Measurements from ENCODE around the gene DNAJB6.
A peak's percentile ranks its signal among the peaks of the same experiment; 100 is the strongest.

The DNAJB6 gene

DNA sequence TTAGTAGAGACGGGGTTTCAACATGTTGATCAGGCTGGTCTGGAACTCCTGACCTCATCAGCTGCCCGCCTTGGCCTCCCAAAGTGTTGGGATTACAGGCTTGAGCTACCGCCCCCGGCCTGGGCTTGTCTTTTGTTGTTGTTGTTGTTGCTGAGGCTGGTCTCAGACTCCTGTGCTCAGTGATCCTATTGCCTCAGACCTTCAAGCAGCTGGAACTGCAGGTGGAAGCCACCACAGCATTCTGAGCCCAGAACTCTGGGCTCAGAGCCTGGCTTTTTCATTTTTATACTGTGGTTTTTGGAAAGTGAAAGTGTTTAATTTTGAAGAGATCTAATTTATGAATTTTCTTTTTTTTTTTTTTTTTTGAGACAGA lies 16.2 kb upstream of the DNAJB6 start:
- peak; percentile 9; the same call in 2 of the 3 replicates for ATAC-seq
- no peak for TF ChIP-seq SNAI2 (CRISPR knock-in tag; IDR thresholded peaks at IDR 0.05)
- no peak for TF ChIP-seq ISL1 (CRISPR knock-in tag; IDR thresholded peaks at IDR 0.05)
- TF ChIP-seq, protein P1, sequence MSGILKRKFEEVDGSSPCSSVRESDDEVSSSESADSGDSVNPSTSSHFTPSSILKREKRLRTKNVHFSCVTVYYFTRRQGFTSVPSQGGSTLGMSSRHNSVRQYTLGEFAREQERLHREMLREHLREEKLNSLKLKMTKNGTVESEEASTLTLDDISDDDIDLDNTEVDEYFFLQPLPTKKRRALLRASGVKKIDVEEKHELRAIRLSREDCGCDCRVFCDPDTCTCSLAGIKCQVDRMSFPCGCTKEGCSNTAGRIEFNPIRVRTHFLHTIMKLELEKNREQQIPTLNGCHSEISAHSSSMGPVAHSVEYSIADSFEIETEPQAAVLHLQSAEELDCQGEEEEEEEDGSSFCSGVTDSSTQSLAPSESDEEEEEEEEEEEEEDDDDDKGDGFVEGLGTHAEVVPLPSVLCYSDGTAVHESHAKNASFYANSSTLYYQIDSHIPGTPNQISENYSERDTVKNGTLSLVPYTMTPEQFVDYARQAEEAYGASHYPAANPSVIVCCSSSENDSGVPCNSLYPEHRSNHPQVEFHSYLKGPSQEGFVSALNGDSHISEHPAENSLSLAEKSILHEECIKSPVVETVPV (CRISPR knock-in tag; IDR thresholded peaks at IDR 0.05): no peak
- TF ChIP-seq ZFP30 (CRISPR knock-in tag; IDR thresholded peaks at IDR 0.05): no peak
- TF ChIP-seq OSR1 (CRISPR knock-in tag; IDR thresholded peaks at IDR 0.05): no peak
- TF ChIP-seq ZC3H10 (CRISPR knock-in tag; IDR thresholded peaks at IDR 0.05): no peak
- no peak for TF ChIP-seq PPARA (CRISPR knock-in tag; IDR thresholded peaks at IDR 0.05; ENCODE audit: borderline replicate concordance)
- no peak for TF ChIP-seq CSDC2 (CRISPR knock-in tag; IDR thresholded peaks at IDR 0.05)
- no peak for TF ChIP-seq TOX (CRISPR knock-in tag; IDR thresholded peaks at IDR 0.05; ENCODE audit: borderline replicate concordance)
- TF ChIP-seq ESRRG (CRISPR knock-in tag; IDR thresholded peaks at IDR 0.05): no peak
- TF ChIP-seq GLIS3 (CRISPR knock-in tag; IDR thresholded peaks at IDR 0.05): no peak
- TF ChIP-seq RARB (CRISPR knock-in tag; IDR thresholded peaks at IDR 0.05): no peak

DNA sequence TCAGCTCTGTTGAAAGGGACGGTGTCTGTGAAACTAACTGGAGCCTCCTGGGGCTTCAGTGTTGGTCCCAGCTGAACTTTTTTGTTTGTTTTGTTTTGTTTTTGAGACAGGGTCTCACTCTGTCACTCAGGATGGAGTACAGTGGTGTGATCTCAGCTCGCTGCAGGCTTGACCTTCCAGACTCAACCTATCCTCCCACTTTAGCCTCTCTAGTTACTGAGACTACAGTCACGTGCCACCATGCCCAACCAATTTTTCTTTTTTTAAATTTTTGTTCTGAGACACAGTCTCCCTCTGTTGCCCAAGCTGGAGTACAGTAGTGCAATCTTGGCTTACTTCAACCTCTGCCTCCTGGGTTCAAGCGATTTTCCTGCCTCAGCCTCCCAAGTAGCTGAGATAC lies 13.4 kb upstream of the DNAJB6 start:
- ATAC-seq: no peak
- TF ChIP-seq, protein P1 (CRISPR knock-in tag; IDR thresholded peaks at IDR 0.05): no peak
- no peak for TF ChIP-seq PPARA (CRISPR knock-in tag; IDR thresholded peaks at IDR 0.05; ENCODE audit: borderline replicate concordance)
- TF ChIP-seq TOX (CRISPR knock-in tag; IDR thresholded peaks at IDR 0.05; ENCODE audit: borderline replicate concordance): no peak
- TF ChIP-seq, protein P2, sequence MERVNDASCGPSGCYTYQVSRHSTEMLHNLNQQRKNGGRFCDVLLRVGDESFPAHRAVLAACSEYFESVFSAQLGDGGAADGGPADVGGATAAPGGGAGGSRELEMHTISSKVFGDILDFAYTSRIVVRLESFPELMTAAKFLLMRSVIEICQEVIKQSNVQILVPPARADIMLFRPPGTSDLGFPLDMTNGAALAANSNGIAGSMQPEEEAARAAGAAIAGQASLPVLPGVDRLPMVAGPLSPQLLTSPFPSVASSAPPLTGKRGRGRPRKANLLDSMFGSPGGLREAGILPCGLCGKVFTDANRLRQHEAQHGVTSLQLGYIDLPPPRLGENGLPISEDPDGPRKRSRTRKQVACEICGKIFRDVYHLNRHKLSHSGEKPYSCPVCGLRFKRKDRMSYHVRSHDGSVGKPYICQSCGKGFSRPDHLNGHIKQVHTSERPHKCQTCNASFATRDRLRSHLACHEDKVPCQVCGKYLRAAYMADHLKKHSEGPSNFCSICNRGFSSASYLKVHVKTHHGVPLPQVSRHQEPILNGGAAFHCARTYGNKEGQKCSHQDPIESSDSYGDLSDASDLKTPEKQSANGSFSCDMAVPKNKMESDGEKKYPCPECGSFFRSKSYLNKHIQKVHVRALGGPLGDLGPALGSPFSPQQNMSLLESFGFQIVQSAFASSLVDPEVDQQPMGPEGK (CRISPR knock-in tag; IDR thresholded peaks at IDR 0.05; ENCODE audit: borderline replicate concordance): no peak
- TF ChIP-seq CSDC2 (CRISPR knock-in tag; IDR thresholded peaks at IDR 0.05): no peak
- TF ChIP-seq GLIS3 (CRISPR knock-in tag; IDR thresholded peaks at IDR 0.05): no peak
- no peak for TF ChIP-seq ZNF8 (CRISPR knock-in tag; IDR thresholded peaks at IDR 0.05)
- TF ChIP-seq, protein P3, sequence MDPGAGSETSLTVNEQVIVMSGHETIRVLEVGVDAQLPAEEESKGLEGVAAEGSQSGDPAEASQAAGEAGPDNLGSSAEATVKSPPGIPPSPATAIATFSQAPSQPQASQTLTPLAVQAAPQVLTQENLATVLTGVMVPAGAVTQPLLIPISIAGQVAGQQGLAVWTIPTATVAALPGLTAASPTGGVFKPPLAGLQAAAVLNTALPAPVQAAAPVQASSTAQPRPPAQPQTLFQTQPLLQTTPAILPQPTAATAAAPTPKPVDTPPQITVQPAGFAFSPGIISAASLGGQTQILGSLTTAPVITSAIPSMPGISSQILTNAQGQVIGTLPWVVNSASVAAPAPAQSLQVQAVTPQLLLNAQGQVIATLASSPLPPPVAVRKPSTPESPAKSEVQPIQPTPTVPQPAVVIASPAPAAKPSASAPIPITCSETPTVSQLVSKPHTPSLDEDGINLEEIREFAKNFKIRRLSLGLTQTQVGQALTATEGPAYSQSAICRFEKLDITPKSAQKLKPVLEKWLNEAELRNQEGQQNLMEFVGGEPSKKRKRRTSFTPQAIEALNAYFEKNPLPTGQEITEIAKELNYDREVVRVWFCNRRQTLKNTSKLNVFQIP (CRISPR knock-in tag; IDR thresholded peaks at IDR 0.05; ENCODE audit: borderline replicate concordance, low read depth): no peak
- TF ChIP-seq ARNTL (CRISPR knock-in tag; IDR thresholded peaks at IDR 0.05; ENCODE audit: borderline replicate concordance, low read depth): no peak
- no peak for TF ChIP-seq TCF4 (CRISPR knock-in tag; IDR thresholded peaks at IDR 0.05; ENCODE audit: borderline replicate concordance)
- no peak for TF ChIP-seq ZNF565 (CRISPR knock-in tag; conservative IDR thresholded peaks at IDR 0.05; ENCODE audit: low read depth)
- no peak for TF ChIP-seq RARB (CRISPR knock-in tag; IDR thresholded peaks at IDR 0.05)
- TF ChIP-seq, protein P4, sequence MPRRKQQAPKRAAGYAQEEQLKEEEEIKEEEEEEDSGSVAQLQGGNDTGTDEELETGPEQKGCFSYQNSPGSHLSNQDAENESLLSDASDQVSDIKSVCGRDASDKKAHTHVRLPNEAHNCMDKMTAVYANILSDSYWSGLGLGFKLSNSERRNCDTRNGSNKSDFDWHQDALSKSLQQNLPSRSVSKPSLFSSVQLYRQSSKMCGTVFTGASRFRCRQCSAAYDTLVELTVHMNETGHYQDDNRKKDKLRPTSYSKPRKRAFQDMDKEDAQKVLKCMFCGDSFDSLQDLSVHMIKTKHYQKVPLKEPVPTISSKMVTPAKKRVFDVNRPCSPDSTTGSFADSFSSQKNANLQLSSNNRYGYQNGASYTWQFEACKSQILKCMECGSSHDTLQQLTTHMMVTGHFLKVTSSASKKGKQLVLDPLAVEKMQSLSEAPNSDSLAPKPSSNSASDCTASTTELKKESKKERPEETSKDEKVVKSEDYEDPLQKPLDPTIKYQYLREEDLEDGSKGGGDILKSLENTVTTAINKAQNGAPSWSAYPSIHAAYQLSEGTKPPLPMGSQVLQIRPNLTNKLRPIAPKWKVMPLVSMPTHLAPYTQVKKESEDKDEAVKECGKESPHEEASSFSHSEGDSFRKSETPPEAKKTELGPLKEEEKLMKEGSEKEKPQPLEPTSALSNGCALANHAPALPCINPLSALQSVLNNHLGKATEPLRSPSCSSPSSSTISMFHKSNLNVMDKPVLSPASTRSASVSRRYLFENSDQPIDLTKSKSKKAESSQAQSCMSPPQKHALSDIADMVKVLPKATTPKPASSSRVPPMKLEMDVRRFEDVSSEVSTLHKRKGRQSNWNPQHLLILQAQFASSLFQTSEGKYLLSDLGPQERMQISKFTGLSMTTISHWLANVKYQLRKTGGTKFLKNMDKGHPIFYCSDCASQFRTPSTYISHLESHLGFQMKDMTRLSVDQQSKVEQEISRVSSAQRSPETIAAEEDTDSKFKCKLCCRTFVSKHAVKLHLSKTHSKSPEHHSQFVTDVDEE (CRISPR knock-in tag; IDR thresholded peaks at IDR 0.05): no peak
- no peak for TF ChIP-seq SNAI2 (CRISPR knock-in tag; IDR thresholded peaks at IDR 0.05)
- TF ChIP-seq, protein P5, sequence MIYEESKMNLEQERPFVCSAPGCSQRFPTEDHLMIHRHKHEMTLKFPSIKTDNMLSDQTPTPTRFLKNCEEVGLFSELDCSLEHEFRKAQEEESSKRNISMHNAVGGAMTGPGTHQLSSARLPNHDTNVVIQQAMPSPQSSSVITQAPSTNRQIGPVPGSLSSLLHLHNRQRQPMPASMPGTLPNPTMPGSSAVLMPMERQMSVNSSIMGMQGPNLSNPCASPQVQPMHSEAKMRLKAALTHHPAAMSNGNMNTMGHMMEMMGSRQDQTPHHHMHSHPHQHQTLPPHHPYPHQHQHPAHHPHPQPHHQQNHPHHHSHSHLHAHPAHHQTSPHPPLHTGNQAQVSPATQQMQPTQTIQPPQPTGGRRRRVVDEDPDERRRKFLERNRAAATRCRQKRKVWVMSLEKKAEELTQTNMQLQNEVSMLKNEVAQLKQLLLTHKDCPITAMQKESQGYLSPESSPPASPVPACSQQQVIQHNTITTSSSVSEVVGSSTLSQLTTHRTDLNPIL (CRISPR knock-in tag; IDR thresholded peaks at IDR 0.05; ENCODE audit: low read depth): no peak
- TF ChIP-seq ZFP30 (CRISPR knock-in tag; IDR thresholded peaks at IDR 0.05): no peak
- TF ChIP-seq ZFP3 (CRISPR knock-in tag; IDR thresholded peaks at IDR 0.05): no peak

Measured in SK-N-SH treated with all-trans-retinoic acid at 6 μM for 48 hours (cell line).